ENCODE results near the gene IL6ST. TPM values are rescaled to one million over a fixed set of nuclear protein-coding genes. Genes with fewer than 3 reads are reported as not detected.
"Not testable (repeated sequence)": the region's sequence is repeated elsewhere in the genome, so short reads cannot be mapped to it uniquely, and the experiment has no call there.

IL6ST gene
- total and polyA plus RNA-seq, 2 donors, result 75.9 to 457 TPM

DNA sequence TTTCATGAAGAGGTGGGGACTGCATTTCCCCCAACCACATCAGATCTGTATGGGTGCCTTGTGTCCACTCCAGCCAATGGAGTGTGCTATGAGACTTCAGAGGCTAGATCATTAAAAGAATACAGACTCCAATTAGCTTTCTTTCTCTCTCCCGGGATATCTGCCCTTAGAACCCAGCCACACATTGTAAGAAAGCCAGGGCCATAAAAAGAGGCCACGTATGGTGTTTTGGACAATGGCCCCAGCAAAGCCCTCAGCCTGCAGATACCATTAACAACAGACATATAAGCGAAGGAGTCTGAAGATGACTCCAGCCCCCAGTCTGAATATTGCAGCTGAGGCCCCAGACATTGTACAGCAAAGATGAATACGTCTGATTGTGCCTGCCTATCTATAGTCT, 21.5 kb downstream of the IL6ST start:
- WGBS, result 73% methylated on average over 4 of the region's 4 CpGs
- H3K27ac ChIP-seq (ENCODE audit: low read depth), result no peak overlapping the region
- no peak overlapping the region for H3K4me3 ChIP-seq (ENCODE audit: low read depth, low read length)
- H3K4me1 ChIP-seq (ENCODE audit: insufficient read depth), result no peaks in the 10 kb centered on the region
- no peaks in the 10 kb centered on the region for H3K36me3 ChIP-seq (ENCODE audit: insufficient read depth)
- DNase-seq (ENCODE audit: extremely low spot score), result no peak

- 24% methylated on average over 1 of the region's 1 CpG for WGBS
- Histone ChIP-seq H3K4me1 (ENCODE audit: insufficient read depth) (no peaks in the 10 kb centered on the region), H3K4me3 (ENCODE audit: low read depth, low read length) (no peak overlapping the region)
These were observed 24.8 kb downstream of the IL6ST start for GRCh38 chr5:55969956-55970355.

GRCh38 chr5:55966284-55966683, 28.5 kb downstream of the IL6ST start:
- DNase-seq (ENCODE audit: extremely low spot score), result no peak
- H3K36me3 ChIP-seq (ENCODE audit: insufficient read depth), result no peaks in the 10 kb centered on the region
- no peaks in the 10 kb centered on the region for H3K4me1 ChIP-seq (ENCODE audit: insufficient read depth)
- no peak overlapping the region for H3K4me3 ChIP-seq (ENCODE audit: low read depth, low read length)
- H3K27ac ChIP-seq (ENCODE audit: low read depth), result no peak overlapping the region

More at GRCh38 chr5:55969956-55970355, 24.8 kb downstream of the IL6ST start:
- no peak for DNase-seq (ENCODE audit: extremely low spot score)
- Histone ChIP-seq H3K27ac (ENCODE audit: low read depth) (no peak overlapping the region), H3K36me3 (ENCODE audit: insufficient read depth) (no peaks in the 10 kb centered on the region)

GRCh38 chr5:55965525-55965924, 29.2 kb downstream of the IL6ST start:
- DNase-seq (ENCODE audit: extremely low spot score), result no peak
- WGBS, result 74% methylated on average over 6 of the region's 6 CpGs
- no peak overlapping the region for H3K4me3 ChIP-seq (ENCODE audit: low read depth, low read length)
- no peaks in the 10 kb centered on the region for H3K4me1 ChIP-seq (ENCODE audit: insufficient read depth)
- H3K27ac ChIP-seq (ENCODE audit: low read depth), result no peak overlapping the region
- H3K36me3 ChIP-seq (ENCODE audit: insufficient read depth), result no peaks in the 10 kb centered on the region

DNA sequence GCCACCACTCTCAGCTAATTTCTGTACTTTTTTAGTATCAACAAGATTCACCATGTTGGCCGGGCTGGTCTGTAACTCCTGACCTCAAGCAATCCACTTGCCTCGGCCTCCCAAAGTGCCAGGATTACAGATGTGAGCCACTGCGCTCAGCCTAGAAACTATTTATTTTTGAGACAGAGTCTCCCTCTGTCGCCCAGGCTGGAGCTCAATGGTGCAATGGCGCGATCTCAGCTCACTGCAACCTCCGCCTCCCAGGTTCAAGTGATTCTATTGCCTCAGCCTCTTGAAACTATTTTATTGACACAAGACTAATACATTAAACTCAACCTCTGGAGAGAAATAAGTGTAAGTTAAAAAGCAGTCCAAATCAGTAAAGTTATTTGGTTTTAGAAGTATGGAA, 34.0 kb downstream of the IL6ST start:
- peaks cover 2% of the 10 kb centered on the region for H3K36me3 ChIP-seq (ENCODE audit: insufficient read depth)
- DNase-seq (ENCODE audit: extremely low spot score), result no peak
- no peak overlapping the region for H3K4me3 ChIP-seq (ENCODE audit: low read depth, low read length)
- 98% methylated on average over 7 of the region's 7 CpGs for WGBS
- H3K4me1 ChIP-seq (ENCODE audit: insufficient read depth), result no peaks in the 10 kb centered on the region
- no peak overlapping the region for H3K27ac ChIP-seq (ENCODE audit: low read depth)

DNA sequence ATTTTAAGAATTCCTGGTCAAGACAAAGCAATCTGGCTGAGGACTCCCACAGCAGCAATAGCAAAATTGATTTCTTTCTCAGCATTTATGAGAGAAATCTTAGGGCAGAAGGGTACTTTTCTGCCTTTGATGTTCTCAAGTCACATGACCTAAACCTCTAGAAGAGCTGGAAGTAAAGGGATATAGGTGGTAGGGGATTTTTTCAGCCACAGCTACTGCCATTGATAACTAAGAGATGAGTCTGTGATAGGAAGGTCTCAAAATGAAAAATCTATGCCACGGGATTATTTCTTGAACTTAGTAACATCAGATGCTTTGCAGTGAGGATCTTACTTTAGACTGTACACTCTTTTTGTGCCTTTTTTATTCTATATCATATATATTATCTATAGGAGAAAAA, 35.6 kb downstream of the IL6ST start:
- H3K36me3 ChIP-seq (ENCODE audit: insufficient read depth), result peaks cover 2% of the 10 kb centered on the region
- DNase-seq (ENCODE audit: extremely low spot score), result no peak
- no peak overlapping the region for H3K4me3 ChIP-seq (ENCODE audit: low read depth, low read length)
- no peak overlapping the region for H3K27ac ChIP-seq (ENCODE audit: low read depth)
- H3K4me1 ChIP-seq (ENCODE audit: insufficient read depth), result no peaks in the 10 kb centered on the region
- WGBS, result 93% methylated on average over 1 of the region's 1 CpG

GRCh38 chr5:55941154-55941553, 53.6 kb downstream of the IL6ST start:
- not testable (repeated sequence) for DNase-seq (ENCODE audit: extremely low spot score); H3K27ac ChIP-seq (ENCODE audit: low read depth); H3K4me3 ChIP-seq (ENCODE audit: low read depth, low read length); H3K4me1 ChIP-seq (ENCODE audit: insufficient read depth); H3K36me3 ChIP-seq (ENCODE audit: insufficient read depth)
- 91% methylated on average over 4 of the region's 4 CpGs for WGBS

- not testable (repeated sequence) for DNase-seq (ENCODE audit: extremely low spot score)
These were observed 57.2 kb downstream of the IL6ST start for GRCh38 chr5:55937598-55937997.

DNA sequence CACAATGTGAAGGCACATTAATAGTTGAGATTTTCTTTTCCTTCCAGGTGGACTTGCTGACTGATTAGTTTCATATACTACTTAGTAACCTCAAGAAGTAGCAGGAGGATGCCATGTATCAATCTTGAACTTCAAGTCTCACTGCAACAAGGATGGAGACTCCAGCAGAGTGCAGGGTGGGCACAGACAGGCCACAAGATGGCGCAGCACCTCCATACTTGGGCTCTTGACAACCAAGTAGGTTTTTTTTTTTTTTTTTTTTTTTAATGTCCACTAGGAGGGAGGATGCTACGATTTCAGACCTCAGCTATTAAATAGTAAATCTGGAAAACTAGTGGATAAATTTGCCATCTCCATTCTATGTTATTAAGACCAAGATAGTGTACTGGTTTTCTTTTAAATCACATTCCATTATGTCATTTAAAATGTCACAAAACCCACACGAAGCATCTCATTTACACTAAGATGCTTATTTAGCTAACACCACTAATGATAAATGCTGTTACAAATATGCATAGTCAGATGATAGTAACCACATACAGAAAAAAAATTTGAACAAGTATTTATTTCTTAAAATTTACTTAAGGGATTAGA, 58.6 kb downstream of the IL6ST start:
- no peak overlapping the region for H3K27ac ChIP-seq (ENCODE audit: low read depth)
- 23% methylated on average over 3 of the region's 3 CpGs for WGBS
- H3K4me1 ChIP-seq (ENCODE audit: insufficient read depth), result no peaks in the 10 kb centered on the region
- no peak overlapping the region for H3K4me3 ChIP-seq (ENCODE audit: low read depth, low read length)
- DNase-seq (ENCODE audit: extremely low spot score), result peak; percentile 50
- no peaks in the 10 kb centered on the region for H3K36me3 ChIP-seq (ENCODE audit: insufficient read depth)

More at GRCh38 chr5:55937598-55937997, 57.2 kb downstream of the IL6ST start:
- not testable (repeated sequence) for H3K36me3 ChIP-seq (ENCODE audit: insufficient read depth); H3K27ac ChIP-seq (ENCODE audit: low read depth); H3K4me3 ChIP-seq (ENCODE audit: low read depth, low read length); H3K4me1 ChIP-seq (ENCODE audit: insufficient read depth)

GRCh38 chr5:55935371-55935770, 59.4 kb downstream of the IL6ST start:
- 90% methylated on average over 6 of the region's 6 CpGs for WGBS
- DNase-seq (ENCODE audit: extremely low spot score), result no peak
- no peaks in the 10 kb centered on the region for H3K4me1 ChIP-seq (ENCODE audit: insufficient read depth)
- no peak overlapping the region for H3K27ac ChIP-seq (ENCODE audit: low read depth)
- H3K36me3 ChIP-seq (ENCODE audit: insufficient read depth), result no peaks in the 10 kb centered on the region
- no peak overlapping the region for H3K4me3 ChIP-seq (ENCODE audit: low read depth, low read length)

DNA sequence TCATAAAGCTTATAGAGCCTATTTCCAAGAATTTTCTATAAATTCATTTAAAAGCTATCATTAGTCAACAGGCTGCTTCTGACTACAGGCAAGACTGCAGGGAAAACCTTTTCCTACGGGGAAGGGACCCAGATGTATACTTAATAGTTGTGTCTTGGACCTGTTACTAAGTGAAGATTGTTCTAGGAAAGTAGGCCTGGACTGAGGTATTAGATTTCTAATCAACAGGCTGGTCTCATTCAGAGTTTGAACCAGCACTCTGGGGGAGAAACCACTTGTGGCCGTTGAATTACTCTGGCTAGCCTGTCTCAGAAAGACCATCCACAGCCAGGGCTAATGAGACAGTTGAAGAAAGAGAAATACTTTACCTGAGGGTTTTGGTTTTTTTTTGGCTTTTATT, 60.0 kb downstream of the IL6ST start:
- no peak for DNase-seq (ENCODE audit: extremely low spot score)
- Histone ChIP-seq H3K4me1 (ENCODE audit: insufficient read depth) (no peaks in the 10 kb centered on the region), H3K27ac (ENCODE audit: low read depth) (no peak overlapping the region), H3K36me3 (ENCODE audit: insufficient read depth) (no peaks in the 10 kb centered on the region), H3K4me3 (ENCODE audit: low read depth, low read length) (no peak overlapping the region)
- 82% methylated on average over 2 of the region's 2 CpGs for WGBS

DNA sequence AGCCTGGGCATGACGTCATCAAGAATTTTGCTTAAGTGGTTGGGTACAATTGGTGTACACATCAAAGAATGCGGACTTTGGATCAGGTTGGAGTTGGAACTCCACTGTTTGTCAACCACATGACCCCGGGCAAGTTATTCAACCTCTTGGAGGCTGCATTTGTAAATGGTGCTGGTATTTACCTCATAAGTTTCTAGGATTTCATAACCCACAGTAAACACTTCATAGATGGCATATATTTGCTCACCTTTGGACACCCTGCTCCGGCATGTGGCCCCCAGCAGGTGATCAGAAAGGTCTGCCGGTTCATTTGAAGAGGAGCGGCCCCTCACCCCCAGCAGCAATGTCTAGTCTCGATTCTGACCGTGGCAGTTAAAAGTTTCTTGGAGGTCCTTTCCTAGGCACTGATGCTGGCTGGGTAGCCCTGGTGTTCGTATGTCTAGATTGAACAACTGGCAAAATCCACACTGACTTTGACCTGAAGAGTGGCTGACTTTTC, 60.6 kb downstream of the IL6ST start:
- no peaks in the 10 kb centered on the region for H3K36me3 ChIP-seq (ENCODE audit: insufficient read depth)
- WGBS, result 85% methylated on average over 9 of the region's 9 CpGs
- H3K4me1 ChIP-seq (ENCODE audit: insufficient read depth), result no peaks in the 10 kb centered on the region
- no peak overlapping the region for H3K27ac ChIP-seq (ENCODE audit: low read depth)
- no peak for DNase-seq (ENCODE audit: extremely low spot score)
- H3K4me3 ChIP-seq (ENCODE audit: low read depth, low read length), result no peak overlapping the region

DNA sequence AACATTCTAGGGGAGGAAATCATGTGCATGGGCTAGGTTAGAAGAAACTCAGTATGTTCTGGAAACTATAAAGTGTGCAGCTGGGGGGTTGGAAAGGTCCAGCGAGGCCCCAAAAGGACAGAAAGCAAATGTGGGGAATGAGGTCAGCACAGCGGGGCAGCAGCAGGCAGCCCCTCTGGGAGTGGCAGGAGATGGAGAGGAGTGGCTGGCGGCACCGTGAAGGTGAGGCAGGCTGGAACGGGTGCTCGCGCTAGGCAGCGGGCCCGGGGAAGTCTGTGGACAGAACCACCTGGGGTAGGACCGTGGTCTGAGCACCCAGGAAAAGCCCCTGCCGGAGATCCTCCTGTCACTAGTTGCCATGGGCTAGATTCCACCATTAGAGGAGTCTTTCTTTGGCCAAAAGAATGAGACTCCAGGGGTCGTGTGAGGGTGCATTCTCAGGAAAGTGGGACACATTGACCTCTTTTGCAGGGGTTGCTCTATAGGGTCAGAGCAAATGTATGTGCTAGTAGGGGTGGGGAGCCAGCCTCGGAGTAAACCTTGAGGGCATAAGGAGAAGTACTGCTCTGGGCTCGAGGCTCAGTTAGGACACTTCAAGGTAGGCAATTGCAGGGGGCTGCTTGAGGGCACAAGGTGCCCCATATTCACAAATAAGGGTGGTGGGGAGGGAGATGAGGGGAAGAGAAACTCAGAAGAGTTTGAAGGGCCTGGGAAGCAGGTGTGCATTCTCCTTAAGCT, 61.2 kb downstream of the IL6ST start:
- Histone ChIP-seq H3K4me1 (ENCODE audit: insufficient read depth) (no peaks in the 10 kb centered on the region), H3K27ac (ENCODE audit: low read depth) (no peak overlapping the region), H3K36me3 (ENCODE audit: insufficient read depth) (no peaks in the 10 kb centered on the region), H3K4me3 (ENCODE audit: low read depth, low read length) (no peak overlapping the region)
- WGBS, result 89% methylated on average over 14 of the region's 14 CpGs
- DNase-seq (ENCODE audit: extremely low spot score), result no peak

GRCh38 chr5:55932700-55933099, 62.1 kb downstream of the IL6ST start:
- Histone ChIP-seq H3K36me3 (ENCODE audit: insufficient read depth) (no peaks in the 10 kb centered on the region), H3K4me3 (ENCODE audit: low read depth, low read length) (no peak overlapping the region), H3K4me1 (ENCODE audit: insufficient read depth) (no peaks in the 10 kb centered on the region), H3K27ac (ENCODE audit: low read depth) (no peak overlapping the region)
- DNase-seq (ENCODE audit: extremely low spot score), result no peak
- 87% methylated on average over 4 of the region's 4 CpGs for WGBS

Data from urinary bladder (tissue), 4 donors.